Colonic mucosa (tissue), 4 donors: ENCODE results near the gene ZNF202. TPM values are rescaled to one million over a fixed set of nuclear protein-coding genes. Genes with fewer than 3 reads are reported as not detected.
"Not testable (repeated sequence)": the region's sequence is repeated elsewhere in the genome, so short reads cannot be mapped to it uniquely, and the experiment has no call there.

Experiments
- DNase-seq: peaks from one replicate; pipeline ENCODE4 v3.0.0-alpha.2; 2020
- H3K27ac ChIP-seq: fragments of 200-600 bp; one replicate; pipeline ENCODE4 v1.8.0; 2021
- H3K27me3 ChIP-seq: fragments of 200-600 bp; one replicate; pipeline ENCODE4 v1.8.0; 2021
- H3K36me3 ChIP-seq: fragments of 200-600 bp; one replicate; pipeline ENCODE4 v1.8.0; 2021
- H3K4me1 ChIP-seq: fragments of 200-600 bp; one replicate; pipeline ENCODE4 v1.8.0; 2021; ENCODE audit warnings: mild to moderate bottlenecking
- H3K4me3 ChIP-seq: fragments of 200-600 bp; one replicate; pipeline ENCODE4 v1.8.0; 2021
- H3K9ac ChIP-seq, 2 donors: one replicate each; pipeline ENCODE4 v1.7.0; 2013; ENCODE audit warnings: control low read depth in 2 of 2, low read depth in 2 of 2, low read length in 2 of 2
- H3K9me3 ChIP-seq: fragments of 200-600 bp; one replicate; pipeline ENCODE4 v1.8.0; 2021
- CTCF ChIP-seq: fragments of 200-600 bp; IDR thresholded peaks from one replicate; pipeline ENCODE4 v1.8.0; 2022; ENCODE audit warnings: antibody characterized with exemption, mild to moderate bottlenecking
- intact Hi-C: fragments of 100-400 bp; cut with DNase I; formaldehyde crosslinking; loops from one replicate; pipeline ENCODE4 v1.14.1; 2022
- total RNA-seq, 2 donors: library from RNA; stranded (reverse); fragmentation: NEBNext Ultra II Directional in 1 of 2; extraction: Animal tissue kit (Norgen Biotek cat#: 25700) in 1 of 2; gene quantifications; one replicate each; pipeline ENCODE4 v1.2.1, GENCODE V29; 2021
- donor health status: healthy.
- donor health status: DM: no; HTN: no; CAD: no.
- donor health status: DM: no; HTN: no; CAD: no.

Gene ZNF202
- total RNA-seq, 2 donors from 2014 or later = 7.4 to 8.5 TPM

DNA sequence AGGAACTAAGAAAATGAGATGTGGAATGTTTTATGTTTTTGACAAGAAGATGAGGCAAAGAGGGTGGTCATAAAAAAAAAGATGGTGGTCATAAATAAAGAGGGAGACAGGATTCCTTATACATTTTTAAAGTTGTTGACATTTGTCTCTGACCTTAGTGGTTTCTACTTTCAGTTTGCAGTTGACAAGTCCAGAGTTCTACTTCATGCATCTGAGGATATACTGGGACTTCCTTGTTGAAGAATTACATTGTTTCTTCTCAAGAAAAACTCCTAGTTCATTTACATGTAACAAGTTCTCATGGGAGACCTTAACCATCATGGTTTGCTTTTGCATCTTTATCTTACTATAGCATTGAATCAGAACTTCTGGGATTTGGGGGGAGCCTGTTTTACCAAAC lies 11.7 kb upstream of the ZNF202 start:
- Histone ChIP-seq H3K4me3 (no peak overlapping the region), H3K4me1 (no peaks in the 10 kb centered on the region), H3K27ac (no peak overlapping the region), H3K9ac (no peak overlapping the region), H3K27me3 (no peaks in the 10 kb centered on the region), H3K36me3 (no peaks in the 10 kb centered on the region), H3K9me3 (no peaks in the 10 kb centered on the region)
- intact Hi-C loops = no loop called here
- no peak for TF ChIP-seq CTCF
- no peak for DNase-seq

GRCh38 chr11:123751781-123752180 lies 10.3 kb upstream of the ZNF202 start:
- no peak for DNase-seq
- no peak overlapping the region for H3K4me3 ChIP-seq
- H3K27ac ChIP-seq = no peak overlapping the region
- H3K36me3 ChIP-seq = no peaks in the 10 kb centered on the region
- no peaks in the 10 kb centered on the region for H3K4me1 ChIP-seq
- TF ChIP-seq CTCF = no peak
- no peaks in the 10 kb centered on the region for H3K9me3 ChIP-seq
- intact Hi-C loops = no loop called here
- no peaks in the 10 kb centered on the region for H3K27me3 ChIP-seq
- H3K9ac ChIP-seq = no peak overlapping the region

DNA sequence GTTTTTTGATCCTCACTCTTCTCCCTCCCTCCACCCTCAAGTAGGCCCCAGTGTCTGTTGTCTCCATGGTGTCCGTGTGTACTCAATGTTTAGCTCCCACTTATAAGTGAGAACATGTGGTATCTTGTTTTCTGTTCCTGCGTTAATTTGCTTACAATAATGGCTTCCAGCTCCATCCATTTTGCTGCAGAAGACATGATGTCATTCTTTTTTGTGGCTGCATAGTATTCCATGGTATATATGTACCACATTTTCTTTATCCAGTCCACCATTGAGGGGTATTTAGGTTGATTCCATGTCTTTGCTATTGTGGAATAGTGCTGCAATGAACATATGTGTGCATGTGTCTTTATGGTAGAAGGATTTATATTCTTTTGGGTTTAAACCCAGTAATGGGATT lies 6.9 kb upstream of the ZNF202 start:
- H3K4me3 ChIP-seq, H3K9ac ChIP-seq, H3K36me3 ChIP-seq, H3K9me3 ChIP-seq, intact Hi-C loops, DNase-seq, H3K4me1 ChIP-seq, H3K27ac ChIP-seq, H3K27me3 ChIP-seq: not testable (repeated sequence)

DNA sequence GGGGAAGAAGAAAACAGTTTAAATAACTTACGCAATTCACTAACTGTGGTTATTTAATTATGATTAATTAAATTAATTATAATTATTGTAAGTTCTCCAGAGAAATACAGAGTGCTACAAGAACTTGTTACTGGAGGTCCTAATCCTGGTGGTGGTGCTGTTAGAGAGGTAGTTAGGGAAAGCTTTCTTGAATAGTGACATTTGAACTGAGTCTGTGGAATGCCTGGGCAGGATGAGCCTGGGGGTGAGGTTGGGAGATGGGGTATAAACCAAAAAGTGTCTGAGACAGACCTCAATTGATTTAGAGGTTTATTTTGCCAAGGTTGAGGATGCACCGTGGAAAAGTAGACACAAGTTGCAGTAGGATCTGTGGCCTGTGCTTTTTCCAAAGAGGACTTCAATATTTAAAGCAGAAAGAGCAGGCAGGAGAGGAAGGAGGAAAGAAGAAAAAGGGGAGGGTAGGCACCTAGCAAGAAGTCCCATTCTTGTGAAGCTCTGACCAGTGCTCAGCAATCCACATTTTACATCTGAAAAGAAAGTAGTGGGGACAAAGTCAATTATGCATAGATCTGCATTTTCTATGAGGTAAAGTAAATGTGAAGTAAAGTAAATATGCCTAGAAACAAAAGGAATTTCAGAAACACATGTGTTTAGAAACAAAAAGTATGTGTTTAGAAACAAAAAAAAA lies 4.4 kb upstream of the ZNF202 start:
- Histone ChIP-seq H3K36me3 (no peaks in the 10 kb centered on the region), H3K27me3 (no peaks in the 10 kb centered on the region), H3K4me1 (no peaks in the 10 kb centered on the region), H3K4me3 (no peak overlapping the region), H3K27ac (no peak overlapping the region), H3K9ac (no peak overlapping the region), H3K9me3 (no peaks in the 10 kb centered on the region)
- intact Hi-C loops = no loop called here
- no peak for DNase-seq
- no peak for TF ChIP-seq CTCF

- no peak for DNase-seq
- intact Hi-C loops = no loop called here
- Histone ChIP-seq H3K27ac (no peak overlapping the region), H3K9ac (no peak overlapping the region), H3K36me3 (no peaks in the 10 kb centered on the region), H3K9me3 (no peaks in the 10 kb centered on the region), H3K4me1 (peaks cover 4% of the 10 kb centered on the region), H3K27me3 (no peaks in the 10 kb centered on the region), H3K4me3 (no peak overlapping the region)
- no peak for TF ChIP-seq CTCF
Measured at GRCh38 chr11:123742724-123743120, 1.3 kb upstream of the ZNF202 start.

DNA sequence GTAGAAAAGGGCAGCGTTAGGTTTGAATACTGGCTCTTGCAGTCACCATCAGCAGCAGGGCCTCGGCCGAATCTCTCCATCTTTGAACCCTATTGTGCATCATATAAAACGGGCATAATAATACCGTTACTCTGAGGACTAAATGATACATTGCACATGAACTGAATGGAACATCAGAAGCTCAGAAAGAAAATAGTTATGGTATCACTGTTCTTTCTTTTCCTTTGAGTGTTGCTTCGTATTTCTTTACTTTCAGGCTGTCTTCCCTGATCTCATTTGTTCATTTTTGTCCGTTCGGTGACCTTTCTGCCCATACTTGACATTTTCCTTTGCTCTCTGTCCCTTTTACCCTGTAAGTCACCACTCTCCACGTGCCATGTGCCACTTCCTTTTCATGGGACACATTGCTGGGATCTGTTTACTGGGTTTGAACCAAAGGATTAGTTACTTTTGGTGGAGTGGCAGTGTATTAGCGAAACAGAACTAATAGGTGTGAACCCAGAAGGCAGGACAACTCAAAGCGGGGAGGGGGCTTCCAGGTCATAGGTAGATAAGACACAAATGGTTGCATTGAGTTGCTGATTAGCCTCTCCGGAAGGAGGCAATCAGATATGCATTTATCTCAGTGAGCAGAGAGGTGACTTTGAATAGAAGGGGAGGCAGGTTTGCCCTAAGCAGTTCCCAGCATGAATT lies 717 bp upstream of the ZNF202 start:
- no peaks in the 10 kb centered on the region for H3K27me3 ChIP-seq
- peaks cover 4% of the 10 kb centered on the region for H3K4me1 ChIP-seq
- H3K9me3 ChIP-seq = no peaks in the 10 kb centered on the region
- no peak for TF ChIP-seq CTCF
- DNase-seq = no peak
- peak overlapping the region; percentile 74 for H3K4me3 ChIP-seq
- H3K36me3 ChIP-seq = no peaks in the 10 kb centered on the region
- H3K27ac ChIP-seq = no peak overlapping the region
- intact Hi-C loops = no loop called here
- peak overlapping the region; percentile 58 to 82 for H3K9ac ChIP-seq
